Heart right ventricle (tissue), 16 donors: ENCODE measurements around the gene RIMBP2. TPM values are rescaled to one million over a fixed set of nuclear protein-coding genes. Genes with fewer than 3 reads are reported as not detected.

Experiments
- ATAC-seq, 8 donors: fragments of 200-7000 bp; cut with Tn5 transposase; one replicate each; pipeline ENCODE4 v1.9.1; 2020; ENCODE audit warnings: mild to moderate bottlenecking in 8 of 8, moderate library complexity in 8 of 8, moderate number of reproducible peaks in 1 of 8
- DNase-seq, 2 donors: peaks; one replicate each; pipeline ENCODE4 v3.0.0-alpha.2; 2020
- H3K27ac ChIP-seq, 10 donors: fragments of 200-600 bp; sonication (generic) in 2 of 10; one replicate each; pipeline versions ENCODE4 v1.5.0 to v1.8.0; 2020 to 2022; ENCODE audit warnings: mild to moderate bottlenecking in 3 of 10
- H3K27me3 ChIP-seq, 7 donors: fragments of 200-600 bp; one replicate each; pipeline ENCODE4 v1.8.0; 2021 to 2022; ENCODE audit warnings: mild to moderate bottlenecking in 2 of 7
- H3K36me3 ChIP-seq, 9 donors: fragments of 200-600 bp; sonication (generic) in 1 of 9; one replicate each; pipeline versions ENCODE4 v1.5.0 to v1.8.0; 2020 to 2022; ENCODE audit warnings: mild to moderate bottlenecking in 2 of 9
- H3K4me1 ChIP-seq, 9 donors: fragments of 200-600 bp; sonication (generic) in 1 of 9; one replicate each; pipeline versions ENCODE4 v1.5.0 to v1.8.0; 2020 to 2022; ENCODE audit warnings: mild to moderate bottlenecking in 4 of 9
- H3K4me3 ChIP-seq, 10 donors: fragments of 200-600 bp; sonication (generic) in 2 of 10; one replicate each; pipeline versions ENCODE4 v1.5.0 to v1.8.0; 2020 to 2022; ENCODE audit warnings: mild to moderate bottlenecking in 7 of 10, moderate library complexity in 2 of 10
- H3K9me3 ChIP-seq, 11 donors: fragments of 200-600 bp in 10 of 11; sonication (generic) in 2 of 11; one replicate each; pipeline versions ENCODE4 v1.5.0 to v1.8.0; 2013 to 2022; ENCODE audit warnings: mild to moderate bottlenecking in 2 of 11, control low read depth in 1 of 11, moderate library complexity in 1 of 11
- WGBS, 2 donors: extraction: QIAGEN DNeasy Blood & Tissue Kit; methylation state at CpG; one replicate each; pipeline ENCODE4 v1.1.7; 2013; ENCODE audit warnings: inconsistent platforms in 1 of 2; 5-methylcytosine and 5-hydroxymethylcytosine counted together
- intact Hi-C, 10 donors: fragments of 100-400 bp; cut with DNase I; formaldehyde crosslinking; loops; one replicate each; pipeline versions ENCODE4 v1.11.1 to v1.14.2; 2022
- polyA plus RNA-seq, 2 donors: library from polyadenylated mRNA; stranded (reverse); fragments of 200-250 nt; gene quantifications; one replicate each; pipeline ENCODE4 v1.2.3, GENCODE V29; 2013
- total RNA-seq, 10 donors: library from RNA; stranded (reverse); fragmentation: NEBNext Ultra II Directional in 3 of 10; extraction: Animal tissue kit (Norgen Biotek cat#: 25700) in 3 of 10; gene quantifications; one replicate each; pipeline versions ENCODE4 v1.2.1 to v1.2.4, GENCODE V29; 2021 to 2023
- TF ChIP-seq, protein P1 (sequence below), 9 donors: fragments of 200-600 bp; sonication (generic) in 2 of 9; IDR thresholded peaks; one replicate each; pipeline versions ENCODE4 v1.5.0 to v1.8.0; 2021 to 2022; ENCODE audit warnings: antibody characterized with exemption in 9 of 9, mild to moderate bottlenecking in 5 of 9, moderate library complexity in 1 of 9
- donor health status: Arrhythmogenic right ventricular cardiomyopathy.
- donor health status: ischemic (EF 13 %, LVEDD 7.1; RV severe dilation, severe dysfunction).
- donor health status: healthy with polysubstance abuse.
- donor health status: DM: no; HTN: yes; CAD: no.
- donor health status: DM: no; HTN: no; CAD: no.
- donor health status: ischemic (EF 25% LVEDD 6.9; RV normal size, moderate dysfunction).
- donor health status: ischemic (EF 25% LVEDD 5.7; RV mildly dilated, moderate dysfunction).
- donor health status: healthy.
- donor health status: DM: yes; HTN: yes; CAD: no.
- donor health status: Ischemic cardiomyopathy.
- donor health status: ischemic (EF 35%, LVEDD 5.7; RV mildly dilated, moderate dysfunction).
- donor health status: nonischemic (EF 11% LVEDD 7.7; RV severe dilation, severe dysfunction).
- donor health status: DM: yes; HTN: yes; CAD: no.
- donor health status: PGD.
- donor health status: ischemic (EF 29% LVEDD 5.4; RV normal size, mild dysfunction).
- donor health status: nonischemic (EF 23%, LVEDD 6.1; RV moderate dilation, normal function).

The RIMBP2 gene
- total and polyA plus RNA-seq, 12 donors: 0.01 to 0.17 (median 0.05) TPM; not detected in 9

- no peak overlapping the region for H3K27ac ChIP-seq
- no peaks in the 10 kb centered on the region for H3K36me3 ChIP-seq
- no peaks in the 10 kb centered on the region for H3K4me1 ChIP-seq
- TF ChIP-seq, protein P1, sequence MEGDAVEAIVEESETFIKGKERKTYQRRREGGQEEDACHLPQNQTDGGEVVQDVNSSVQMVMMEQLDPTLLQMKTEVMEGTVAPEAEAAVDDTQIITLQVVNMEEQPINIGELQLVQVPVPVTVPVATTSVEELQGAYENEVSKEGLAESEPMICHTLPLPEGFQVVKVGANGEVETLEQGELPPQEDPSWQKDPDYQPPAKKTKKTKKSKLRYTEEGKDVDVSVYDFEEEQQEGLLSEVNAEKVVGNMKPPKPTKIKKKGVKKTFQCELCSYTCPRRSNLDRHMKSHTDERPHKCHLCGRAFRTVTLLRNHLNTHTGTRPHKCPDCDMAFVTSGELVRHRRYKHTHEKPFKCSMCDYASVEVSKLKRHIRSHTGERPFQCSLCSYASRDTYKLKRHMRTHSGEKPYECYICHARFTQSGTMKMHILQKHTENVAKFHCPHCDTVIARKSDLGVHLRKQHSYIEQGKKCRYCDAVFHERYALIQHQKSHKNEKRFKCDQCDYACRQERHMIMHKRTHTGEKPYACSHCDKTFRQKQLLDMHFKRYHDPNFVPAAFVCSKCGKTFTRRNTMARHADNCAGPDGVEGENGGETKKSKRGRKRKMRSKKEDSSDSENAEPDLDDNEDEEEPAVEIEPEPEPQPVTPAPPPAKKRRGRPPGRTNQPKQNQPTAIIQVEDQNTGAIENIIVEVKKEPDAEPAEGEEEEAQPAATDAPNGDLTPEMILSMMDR (IDR thresholded peaks at IDR 0.05): no peak
- DNase-seq (no peak), ATAC-seq (no peak)
- intact Hi-C loops: no loop called here
- H3K4me3 ChIP-seq: no peak overlapping the region
- H3K27me3 ChIP-seq: peaks cover 0 to 45% (median 11%) of the 10 kb centered on the region in 7 donors
- no peaks in the 10 kb centered on the region for H3K9me3 ChIP-seq
- 84 to 89% methylated on average over 13 of the region's 13 CpGs for WGBS, 2 donors
Measured at GRCh38 chr12:130367523-130367922, 348.6 kb downstream of the RIMBP2 start.

GRCh38 chr12:130367003-130367402 lies 349.1 kb downstream of the RIMBP2 start:
- intact Hi-C loops: no loop called here

DNA sequence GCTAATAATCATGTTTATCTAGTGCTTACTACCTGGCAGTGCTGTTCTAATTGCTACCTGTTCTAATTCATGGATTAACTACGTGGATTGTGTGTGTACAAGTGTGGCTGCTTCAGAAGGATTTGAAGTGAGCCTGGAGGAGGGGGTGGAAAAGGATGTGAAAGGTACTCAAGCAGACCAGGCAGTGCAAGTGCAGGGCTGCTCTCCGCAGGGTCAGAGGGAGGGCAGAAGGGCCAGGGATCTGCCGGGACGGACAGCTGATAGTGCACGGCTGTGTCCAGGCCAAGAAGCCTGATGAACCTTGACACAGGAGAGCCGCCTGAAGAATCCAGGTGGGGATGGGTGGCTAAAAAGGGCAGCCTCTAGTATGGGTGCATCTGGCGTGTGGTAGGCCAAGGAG lies 349.9 kb downstream of the RIMBP2 start:
- TF ChIP-seq, protein P1 (IDR thresholded peaks at IDR 0.05): no peak
- Histone ChIP-seq H3K9me3 (no peaks in the 10 kb centered on the region), H3K4me1 (no peaks in the 10 kb centered on the region), H3K36me3 (no peaks in the 10 kb centered on the region), H3K27me3 (peaks cover 0 to 47% (median 11%) of the 10 kb centered on the region in 7 donors), H3K27ac (no peak overlapping the region), H3K4me3 (no peak overlapping the region)
- DNase-seq (no peak), ATAC-seq (no peak)
- WGBS, 2 donors: 37 to 51% methylated on average over 7 of the region's 7 CpGs
- intact Hi-C loops: no loop called here

More at GRCh38 chr12:130367003-130367402, 349.1 kb downstream of the RIMBP2 start:
- peaks cover 0 to 45% (median 11%) of the 10 kb centered on the region in 7 donors for H3K27me3 ChIP-seq
- DNase-seq: no peak
- no peaks in the 10 kb centered on the region for H3K9me3 ChIP-seq
- H3K4me3 ChIP-seq: no peak overlapping the region
- no peaks in the 10 kb centered on the region for H3K36me3 ChIP-seq
- H3K4me1 ChIP-seq: no peaks in the 10 kb centered on the region
- 80 to 92% methylated on average over 2 of the region's 2 CpGs for WGBS, 2 donors
- no peak for ATAC-seq
- H3K27ac ChIP-seq: no peak overlapping the region
- TF ChIP-seq, protein P1 (IDR thresholded peaks at IDR 0.05): no peak

DNA sequence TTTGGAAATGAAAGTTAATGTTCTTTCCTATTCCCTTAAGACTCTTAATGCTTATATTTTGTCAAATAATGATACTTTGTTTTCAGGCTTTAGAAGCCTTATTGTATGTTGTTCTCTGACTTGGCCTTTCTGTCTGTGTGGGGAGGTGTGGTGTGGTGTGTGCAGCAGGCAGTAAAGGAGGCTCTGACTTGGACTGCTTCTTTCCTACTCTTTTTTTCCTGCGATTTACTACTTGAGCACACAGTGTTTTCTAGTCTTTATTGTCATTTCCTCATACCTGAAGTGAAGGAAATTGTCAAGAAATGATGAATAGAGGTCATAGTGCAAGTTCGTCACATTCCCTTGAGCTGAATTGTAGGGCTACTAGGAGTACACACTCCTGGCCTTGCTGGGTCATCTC lies 351.5 kb downstream of the RIMBP2 start:
- no peak overlapping the region for H3K27ac ChIP-seq
- TF ChIP-seq, protein P1 (IDR thresholded peaks at IDR 0.05): no peak
- H3K36me3 ChIP-seq: no peaks in the 10 kb centered on the region
- peaks cover 0 to 38% (median 11%) of the 10 kb centered on the region in 7 donors for H3K27me3 ChIP-seq
- ATAC-seq (no peak), DNase-seq (no peak)
- intact Hi-C loops: no loop called here
- no peaks in the 10 kb centered on the region for H3K9me3 ChIP-seq
- WGBS, 2 donors: 76 to 84% methylated on average over 2 of the region's 2 CpGs
- H3K4me3 ChIP-seq: no peak overlapping the region
- no peaks in the 10 kb centered on the region for H3K4me1 ChIP-seq
